ENCODE data around the gene UBE2S. TPM values are rescaled to one million over a fixed set of nuclear protein-coding genes. Genes with fewer than 3 reads are reported as not detected.
"Not testable (repeated sequence)": the region's sequence is repeated elsewhere in the genome, so short reads cannot be mapped to it uniquely, and the experiment has no call there.

Gene UBE2S
- total RNA-seq, 1 experiment from 2014 or later, result 345 TPM

DNA sequence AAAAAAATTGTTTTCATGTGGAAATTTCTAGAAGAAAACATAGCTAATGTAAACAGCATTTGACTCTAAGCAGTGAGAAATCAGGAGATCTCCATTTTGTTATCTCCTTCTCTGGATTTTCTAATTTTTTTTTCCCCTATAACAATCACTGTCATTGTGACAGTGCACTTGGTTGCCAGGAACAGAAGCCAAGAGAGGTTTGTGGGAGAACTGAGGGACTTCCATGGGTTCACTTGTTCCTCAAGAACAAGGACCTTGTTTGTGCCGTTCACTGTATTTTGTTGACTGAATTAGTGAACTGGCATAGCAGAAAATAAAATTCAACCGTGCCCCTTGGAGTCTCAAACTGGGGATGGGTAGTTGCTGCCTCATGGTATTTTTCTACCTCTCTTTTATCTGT, 18.5 kb upstream of the UBE2S start:
- TF ChIP-seq, protein P1, sequence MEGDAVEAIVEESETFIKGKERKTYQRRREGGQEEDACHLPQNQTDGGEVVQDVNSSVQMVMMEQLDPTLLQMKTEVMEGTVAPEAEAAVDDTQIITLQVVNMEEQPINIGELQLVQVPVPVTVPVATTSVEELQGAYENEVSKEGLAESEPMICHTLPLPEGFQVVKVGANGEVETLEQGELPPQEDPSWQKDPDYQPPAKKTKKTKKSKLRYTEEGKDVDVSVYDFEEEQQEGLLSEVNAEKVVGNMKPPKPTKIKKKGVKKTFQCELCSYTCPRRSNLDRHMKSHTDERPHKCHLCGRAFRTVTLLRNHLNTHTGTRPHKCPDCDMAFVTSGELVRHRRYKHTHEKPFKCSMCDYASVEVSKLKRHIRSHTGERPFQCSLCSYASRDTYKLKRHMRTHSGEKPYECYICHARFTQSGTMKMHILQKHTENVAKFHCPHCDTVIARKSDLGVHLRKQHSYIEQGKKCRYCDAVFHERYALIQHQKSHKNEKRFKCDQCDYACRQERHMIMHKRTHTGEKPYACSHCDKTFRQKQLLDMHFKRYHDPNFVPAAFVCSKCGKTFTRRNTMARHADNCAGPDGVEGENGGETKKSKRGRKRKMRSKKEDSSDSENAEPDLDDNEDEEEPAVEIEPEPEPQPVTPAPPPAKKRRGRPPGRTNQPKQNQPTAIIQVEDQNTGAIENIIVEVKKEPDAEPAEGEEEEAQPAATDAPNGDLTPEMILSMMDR (IDR thresholded peaks at IDR 0.05; ENCODE audit: unreplicated experiment), result no peak
- peaks cover 12% of the 10 kb centered on the region for H3K27me3 Mint-ChIP-seq (ENCODE audit: insufficient read depth, unreplicated experiment)
- H3K4me3 Mint-ChIP-seq (ENCODE audit: unreplicated experiment), result no peak overlapping the region
- no peaks in the 10 kb centered on the region for H3K4me1 Mint-ChIP-seq (ENCODE audit: insufficient read depth, unreplicated experiment)
- ChIA-PET POLR2A (interaction anchor here (1.0 kb wide), 1 partner anchor 11 kb away, joined by 3 read pairs; no protein-coding TSS in a partner anchor), CTCF (interaction anchor here (0.7 to 1.6 kb wide), 2 partner anchors 41 to 174 kb away, joined by 3 to 4 read pairs; partner anchors contain the start of gene FIZ1)
- no peak overlapping the region for H3K27ac Mint-ChIP-seq (ENCODE audit: low read depth, unreplicated experiment)
- no TSS peak for BruUV-seq (replicated peaks)
- no peaks in the 10 kb centered on the region for H3K36me3 Mint-ChIP-seq (ENCODE audit: insufficient read depth, unreplicated experiment)
- no peaks in the 10 kb centered on the region for H3K9me3 Mint-ChIP-seq (ENCODE audit: unreplicated experiment)
- DNase-seq (ENCODE audit: unreplicated experiment), result no peak
- intact Hi-C loops (cut with micrococcal nuclease), result no loop called here

DNA sequence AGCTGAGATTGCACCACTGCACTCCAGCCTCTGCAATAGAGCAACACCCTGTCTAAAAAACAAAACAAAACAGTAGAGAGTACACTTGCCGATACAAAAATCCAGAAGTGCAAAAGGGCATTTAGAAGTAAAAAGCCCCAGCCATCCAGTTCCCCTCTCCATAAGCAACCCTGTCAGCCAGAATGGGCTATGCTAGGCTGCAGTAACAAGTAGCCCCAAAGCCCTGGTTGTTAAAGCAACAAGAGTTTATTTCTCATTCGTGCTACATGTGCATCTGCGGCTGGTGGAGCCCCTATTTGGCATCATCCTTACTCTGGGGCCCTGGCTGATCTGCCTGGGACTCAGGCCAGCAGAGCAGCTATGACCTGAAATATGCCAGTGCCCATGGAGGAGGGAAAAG, 16.9 kb upstream of the UBE2S start:
- BruUV-seq (replicated peaks), result no TSS peak
- TF ChIP-seq, protein P1 (IDR thresholded peaks at IDR 0.05; ENCODE audit: unreplicated experiment), result no peak
- intact Hi-C loops (cut with micrococcal nuclease), result no loop called here
- no peaks in the 10 kb centered on the region for H3K4me1 Mint-ChIP-seq (ENCODE audit: insufficient read depth, unreplicated experiment)
- no peak overlapping the region for H3K4me3 Mint-ChIP-seq (ENCODE audit: unreplicated experiment)
- ChIA-PET CTCF (interaction anchor here (0.9 to 1.3 kb wide), 3 partner anchors 25 to 289 kb away, joined by 3 to 6 read pairs (median 3); no protein-coding TSS in a partner anchor), POLR2A (interaction anchor here (1.0 kb wide), 1 partner anchor 13 kb away, joined by 3 read pairs; no protein-coding TSS in a partner anchor)
- DNase-seq (ENCODE audit: unreplicated experiment), result no peak
- no peaks in the 10 kb centered on the region for H3K36me3 Mint-ChIP-seq (ENCODE audit: insufficient read depth, unreplicated experiment)
- no peaks in the 10 kb centered on the region for H3K9me3 Mint-ChIP-seq (ENCODE audit: unreplicated experiment)
- H3K27ac Mint-ChIP-seq (ENCODE audit: low read depth, unreplicated experiment), result no peak overlapping the region
- H3K27me3 Mint-ChIP-seq (ENCODE audit: insufficient read depth, unreplicated experiment), result peaks cover 12% of the 10 kb centered on the region

DNA sequence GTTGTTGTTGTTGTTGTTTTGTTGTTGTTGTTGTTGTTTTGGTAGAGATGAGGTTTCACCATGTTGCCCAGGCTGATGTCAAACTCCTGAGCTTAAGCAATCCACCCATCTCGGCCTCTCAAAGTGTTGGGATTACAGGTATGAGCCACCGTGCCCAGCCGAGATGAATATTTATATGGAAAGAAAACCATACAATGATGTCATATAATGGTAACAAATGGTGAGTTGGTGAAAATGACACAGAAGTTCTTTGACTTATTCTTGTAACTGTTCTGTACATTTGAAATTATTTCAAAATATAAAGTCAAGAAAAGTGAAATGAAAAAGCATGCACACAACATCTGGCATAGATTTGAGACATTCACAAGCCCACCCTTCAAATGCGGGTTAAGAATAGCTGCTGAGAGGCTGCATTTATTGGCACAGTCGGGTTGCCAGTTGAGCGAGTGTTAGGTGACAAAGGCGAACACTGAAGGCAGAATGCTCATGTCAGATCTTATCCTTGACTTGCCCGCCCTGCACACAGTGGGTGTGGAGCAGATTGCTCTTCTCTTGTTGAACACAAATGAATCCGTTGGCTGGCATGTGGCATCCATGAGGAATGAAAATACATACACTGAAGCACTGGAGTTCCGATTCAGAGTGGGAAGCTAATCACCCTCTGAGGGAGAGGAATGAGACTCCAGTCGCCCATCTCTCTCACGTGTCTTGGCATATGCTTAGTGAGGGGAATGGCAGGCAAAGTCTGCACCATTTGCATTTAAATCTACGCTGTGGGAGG, 15.8 kb upstream of the UBE2S start:
- no peaks in the 10 kb centered on the region for H3K36me3 Mint-ChIP-seq (ENCODE audit: insufficient read depth, unreplicated experiment)
- peaks cover 12% of the 10 kb centered on the region for H3K27me3 Mint-ChIP-seq (ENCODE audit: insufficient read depth, unreplicated experiment)
- intact Hi-C loops (cut with micrococcal nuclease), result no loop called here
- H3K9me3 Mint-ChIP-seq (ENCODE audit: unreplicated experiment), result no peaks in the 10 kb centered on the region
- H3K4me3 Mint-ChIP-seq (ENCODE audit: unreplicated experiment), result no peak overlapping the region
- BruUV-seq (replicated peaks), result no TSS peak
- ChIA-PET POLR2A (interaction anchor here (1.0 kb wide), 1 partner anchor 14 kb away, joined by 3 read pairs; no protein-coding TSS in a partner anchor), CTCF (interaction anchor here (0.9 kb wide), 1 partner anchor 288 kb away, joined by 3 read pairs; no protein-coding TSS in a partner anchor)
- no peak for DNase-seq (ENCODE audit: unreplicated experiment)
- H3K4me1 Mint-ChIP-seq (ENCODE audit: insufficient read depth, unreplicated experiment), result no peaks in the 10 kb centered on the region
- TF ChIP-seq, protein P1 (IDR thresholded peaks at IDR 0.05; ENCODE audit: unreplicated experiment), result no peak
- H3K27ac Mint-ChIP-seq (ENCODE audit: low read depth, unreplicated experiment), result no peak overlapping the region

DNA sequence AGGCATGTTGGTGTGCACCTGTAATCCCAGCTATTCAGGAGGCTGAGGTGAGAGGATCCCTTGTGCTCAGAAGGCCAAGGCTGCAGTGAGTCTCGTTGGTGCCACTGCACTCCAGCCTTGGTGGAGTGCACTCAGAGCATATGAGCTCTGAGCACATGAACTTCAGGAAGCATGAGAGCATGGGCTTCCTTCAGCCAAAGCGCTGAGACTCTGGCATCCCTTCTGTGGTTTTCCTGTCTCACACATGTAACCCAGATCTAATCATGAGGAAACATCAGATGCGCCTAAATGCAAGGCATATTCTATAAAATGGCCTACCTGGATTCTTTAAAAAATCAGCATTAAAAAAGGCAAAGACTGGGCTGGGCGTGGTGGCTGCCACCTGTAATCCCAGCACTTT, 13.7 kb upstream of the UBE2S start:
- H3K9me3 Mint-ChIP-seq (ENCODE audit: unreplicated experiment); H3K4me3 Mint-ChIP-seq (ENCODE audit: unreplicated experiment); H3K4me1 Mint-ChIP-seq (ENCODE audit: insufficient read depth, unreplicated experiment); H3K36me3 Mint-ChIP-seq (ENCODE audit: insufficient read depth, unreplicated experiment); POLR2A ChIA-PET; BruUV-seq (replicated peaks); intact Hi-C loops (cut with micrococcal nuclease); H3K27ac Mint-ChIP-seq (ENCODE audit: low read depth, unreplicated experiment); DNase-seq (ENCODE audit: unreplicated experiment): not testable (repeated sequence)
- H3K27me3 Mint-ChIP-seq (ENCODE audit: insufficient read depth, unreplicated experiment), result peaks cover 12% of the 10 kb centered on the region
- CTCF ChIA-PET, result interaction anchor here (0.6 kb wide), 2 partner anchors 38 to 118 kb away, joined by 3 read pairs; no protein-coding TSS in a partner anchor
